Measurements from ENCODE around the gene INPPL1.

DNA sequence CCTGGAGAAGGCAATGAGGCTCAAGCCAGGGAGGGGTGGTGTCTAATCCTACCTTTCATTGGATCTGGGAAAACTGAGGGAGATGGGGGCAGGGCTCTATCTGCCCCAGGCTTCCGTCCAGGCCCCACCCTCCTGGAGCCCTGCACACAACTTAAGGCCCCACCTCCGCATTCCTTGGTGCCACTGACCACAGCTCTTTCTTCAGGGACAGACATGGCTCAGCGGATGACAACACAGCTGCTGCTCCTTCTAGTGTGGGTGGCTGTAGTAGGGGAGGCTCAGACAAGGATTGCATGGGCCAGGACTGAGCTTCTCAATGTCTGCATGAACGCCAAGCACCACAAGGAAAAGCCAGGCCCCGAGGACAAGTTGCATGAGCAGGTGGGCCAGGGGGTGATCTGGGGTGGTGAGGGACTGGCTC is 32.6 kb upstream of the INPPL1 start, which contains the start of gene FOLR1:
- TF ChIP-seq CTCF (IDR thresholded peaks at IDR 0.05) (no peak), POLR2A (IDR thresholded peaks at IDR 0.05) (no peak)

All from lower leg skin (tissue), 3 donors.